GM12864 (cell line): ENCODE results near the gene TSHZ3.

Source experiments
- DNase-seq: peaks from one replicate; pipeline ENCODE4 v3.0.0-alpha.2; 2011; ENCODE audit warnings: low read depth
- H3K4me3 ChIP-seq: 2 replicates; pipeline ENCODE4 v1.5.1; 2011; ENCODE audit warnings: mild to moderate bottlenecking, low read depth, low read length, control low read depth
- CTCF ChIP-seq: IDR thresholded peaks from 2 replicates; pipeline ENCODE4 v1.5.1; 2011; ENCODE audit warnings: low read depth, mild to moderate bottlenecking, moderate library complexity, low read length, control low read depth, inconsistent platforms; ENCODE audit errors: missing control alignments

Gene TSHZ3

GRCh38 chr19:31354799-31355664 lies 5.8 kb upstream of the TSHZ3 start:
- TF ChIP-seq CTCF, result no peak
- H3K4me3 ChIP-seq, result no peak overlapping the region
- DNase-seq, result no peak

- DNase-seq, result no peak
- H3K4me3 ChIP-seq, result no peak overlapping the region
- TF ChIP-seq CTCF, result no peak
Observed at GRCh38 chr19:31354316-31354715, 5.1 kb upstream of the TSHZ3 start.

- H3K4me3 ChIP-seq, result no peak overlapping the region
- no peak for TF ChIP-seq CTCF
- DNase-seq, result no peak
Observed at GRCh38 chr19:31353833-31354232, 4.6 kb upstream of the TSHZ3 start.

- H3K4me3 ChIP-seq, result no peak overlapping the region
- no peak for TF ChIP-seq CTCF
- no peak for DNase-seq
Observed at GRCh38 chr19:31352782-31353651, 3.8 kb upstream of the TSHZ3 start.

GRCh38 chr19:31352296-31352781 lies 3.1 kb upstream of the TSHZ3 start:
- TF ChIP-seq CTCF, result no peak
- DNase-seq, result no peak
- H3K4me3 ChIP-seq, result no peak overlapping the region

- DNase-seq, result no peak
- no peak overlapping the region for H3K4me3 ChIP-seq
- no peak for TF ChIP-seq CTCF
Observed at GRCh38 chr19:31351855-31352195, 2.6 kb upstream of the TSHZ3 start.
